ENCODE data around the gene GRIN2A. TPM values are rescaled to one million over a fixed set of nuclear protein-coding genes. Genes with fewer than 3 reads are reported as not detected.
A peak's percentile ranks its signal among the peaks of the same experiment; 100 is the strongest.

Gene GRIN2A
- total RNA-seq, 1 experiment from 2014 or later: 4.8 TPM

DNA sequence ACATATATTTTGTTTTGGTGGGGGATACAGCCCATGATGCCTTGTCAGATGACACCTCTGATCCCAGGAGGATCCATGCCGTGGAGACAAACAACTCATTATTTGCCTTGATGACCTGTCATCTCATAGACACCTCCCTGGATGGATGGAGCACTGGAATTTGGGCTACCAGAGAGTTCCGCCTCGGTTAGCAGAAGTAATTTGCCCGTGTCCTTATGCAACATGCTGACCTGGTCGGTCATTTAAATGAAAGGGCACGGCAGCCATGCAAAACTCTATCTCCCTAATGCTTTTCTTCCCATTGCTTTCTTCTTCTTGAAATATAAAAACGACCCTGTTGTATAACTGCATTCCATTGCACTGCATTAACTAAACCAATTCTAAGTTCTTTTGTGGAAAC is 145.3 kb downstream of the GRIN2A start:
- DNase-seq (ENCODE audit: low read depth): no peak

GRCh38 chr16:10033556-10033955 is 148.7 kb downstream of the GRIN2A start:
- no peak for DNase-seq (ENCODE audit: low read depth)

DNA sequence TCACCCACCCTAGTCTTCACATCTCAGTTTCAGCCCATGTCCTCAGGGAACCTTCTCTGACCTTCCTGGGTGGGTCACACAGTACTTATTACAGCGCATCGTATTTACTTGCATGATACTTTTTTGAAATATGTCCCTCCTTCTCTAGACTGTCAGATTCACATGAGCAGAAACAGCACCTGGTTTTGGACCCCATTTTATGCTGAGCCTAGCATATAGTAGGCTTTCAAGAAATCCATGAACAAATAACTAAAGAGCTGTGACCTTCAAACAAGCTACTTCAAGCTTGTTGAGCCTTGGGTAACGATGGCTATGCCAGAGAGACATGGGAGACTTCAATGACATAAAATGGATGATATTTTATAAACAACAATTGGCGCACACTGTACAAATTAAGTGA is 150.3 kb downstream of the GRIN2A start:
- no peak for DNase-seq (ENCODE audit: low read depth)

GRCh38 chr16:10031473-10031872 is 150.8 kb downstream of the GRIN2A start:
- no peak for DNase-seq (ENCODE audit: low read depth)

DNA sequence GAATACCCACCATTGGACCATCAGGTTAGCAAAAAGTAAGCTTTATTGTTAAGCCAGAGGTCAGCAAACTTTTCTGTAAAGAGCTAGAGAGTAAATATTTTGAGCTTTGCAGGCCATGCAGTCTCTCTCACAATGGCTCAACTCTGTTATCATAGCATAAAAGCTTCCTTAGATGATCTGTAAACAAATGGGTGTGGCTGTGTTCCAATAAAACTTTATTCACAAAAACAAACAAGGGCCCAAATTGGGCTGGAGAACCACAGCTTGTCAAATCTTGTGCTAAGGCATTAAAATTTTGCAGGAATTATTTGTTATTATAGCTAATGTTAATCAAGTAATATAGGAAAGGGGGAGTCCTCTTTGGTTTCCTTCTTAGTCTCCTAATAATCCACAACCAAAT is 153.6 kb downstream of the GRIN2A start:
- DNase-seq (ENCODE audit: low read depth): no peak

DNA sequence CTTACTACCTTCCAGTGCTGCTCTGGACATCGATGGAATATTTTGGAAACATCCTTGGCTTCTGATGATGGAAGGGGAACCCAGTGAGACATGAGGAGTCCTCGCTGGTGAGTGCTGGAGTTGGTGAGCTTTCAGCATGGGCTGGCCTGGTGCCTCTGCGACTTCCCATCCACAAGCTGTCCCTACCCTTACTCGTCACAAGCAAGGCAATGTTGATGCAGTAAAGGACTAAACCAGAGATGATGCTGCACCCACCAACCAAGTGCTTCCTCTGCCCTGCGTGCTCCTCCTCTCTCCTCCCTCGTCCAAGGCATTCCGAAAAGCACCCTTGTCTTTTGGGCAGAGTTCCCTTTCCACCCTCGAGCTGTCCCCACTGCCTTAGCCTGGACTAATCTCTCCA is 154.7 kb downstream of the GRIN2A start:
- no peak for DNase-seq (ENCODE audit: low read depth)

GRCh38 chr16:10026593-10026992 is 155.6 kb downstream of the GRIN2A start:
- no peak for DNase-seq (ENCODE audit: low read depth)

DNA sequence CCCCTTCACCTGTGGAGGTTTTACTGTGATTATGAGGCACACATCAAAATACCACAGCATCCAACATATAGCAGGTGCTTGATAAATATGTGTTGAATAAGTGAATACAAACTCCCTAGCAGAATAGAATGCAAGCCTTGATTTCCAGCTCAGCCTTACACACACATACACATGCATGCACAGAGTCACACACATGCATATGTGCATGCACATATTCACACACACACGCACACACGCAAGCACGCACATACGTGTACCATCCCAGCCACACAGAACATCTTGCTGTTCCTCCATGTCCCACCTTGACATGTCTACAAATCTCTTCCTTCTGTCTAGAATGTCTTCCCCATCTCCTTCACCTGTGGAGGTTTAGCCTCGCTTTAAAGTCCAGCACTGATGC is 160.1 kb downstream of the GRIN2A start:
- no peak for DNase-seq (ENCODE audit: low read depth)

DNA sequence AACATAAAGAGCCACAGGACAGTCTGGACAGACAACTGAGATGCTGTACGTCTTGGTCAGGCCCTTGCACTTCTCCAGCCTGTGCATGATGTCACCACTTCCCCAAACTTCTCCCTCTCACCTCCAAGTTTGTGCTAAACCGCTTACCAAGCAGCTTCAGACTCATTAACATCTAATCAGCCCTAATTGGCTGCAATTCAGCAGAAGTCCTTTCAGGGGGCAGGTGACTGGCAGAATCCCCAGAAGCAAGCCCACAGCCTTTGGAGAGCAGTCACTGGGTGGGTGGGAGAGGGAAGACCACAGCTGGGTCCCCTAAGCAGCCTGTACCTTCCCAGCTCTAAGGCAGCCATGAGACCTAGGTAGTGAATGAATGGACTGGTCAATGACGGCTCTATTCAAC is 161.4 kb downstream of the GRIN2A start:
- DNase-seq (ENCODE audit: low read depth): no peak

DNA sequence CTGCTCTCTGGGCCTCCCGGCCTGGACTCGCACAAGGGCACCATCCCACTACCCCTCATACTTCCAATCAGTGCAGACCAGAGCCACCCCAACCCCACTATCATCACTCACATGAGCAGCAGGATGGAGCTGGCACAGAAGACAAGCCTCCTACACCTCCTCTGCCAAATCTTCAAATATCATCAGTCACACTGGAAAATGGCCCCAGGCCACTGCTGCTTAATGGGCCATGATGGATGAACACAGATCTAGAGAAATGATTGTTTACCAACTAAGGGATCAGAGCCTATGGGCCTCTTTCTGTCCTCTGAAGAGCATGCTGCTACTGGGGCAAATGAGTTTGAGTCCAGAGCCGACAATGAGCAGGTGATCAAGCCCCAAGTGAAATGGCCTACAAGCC is 165.5 kb downstream of the GRIN2A start:
- DNase-seq (ENCODE audit: low read depth): no peak

- no peak for DNase-seq (ENCODE audit: low read depth)
Measured at GRCh38 chr16:10015397-10015796, 166.8 kb downstream of the GRIN2A start.

DNA sequence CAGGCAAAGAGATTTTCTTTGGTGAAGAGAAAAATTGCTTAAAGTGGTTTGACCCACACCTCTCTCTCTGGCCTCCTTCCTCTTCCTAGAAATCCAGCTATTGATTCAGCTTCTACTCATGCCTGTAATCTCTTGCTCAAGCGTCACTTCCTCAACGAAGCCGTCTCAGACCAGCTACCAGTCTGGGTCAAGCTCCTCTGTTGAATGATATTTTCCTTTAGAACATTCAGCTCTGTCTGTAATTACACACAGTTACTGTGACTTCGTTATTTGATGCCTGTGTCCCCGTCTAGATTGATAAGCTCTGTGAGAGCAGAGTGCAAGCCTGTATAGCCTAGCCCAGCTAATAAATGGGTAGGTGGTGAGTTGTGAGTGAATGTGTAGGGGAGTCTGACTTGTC is 168.5 kb downstream of the GRIN2A start:
- no peak for DNase-seq (ENCODE audit: low read depth)

DNA sequence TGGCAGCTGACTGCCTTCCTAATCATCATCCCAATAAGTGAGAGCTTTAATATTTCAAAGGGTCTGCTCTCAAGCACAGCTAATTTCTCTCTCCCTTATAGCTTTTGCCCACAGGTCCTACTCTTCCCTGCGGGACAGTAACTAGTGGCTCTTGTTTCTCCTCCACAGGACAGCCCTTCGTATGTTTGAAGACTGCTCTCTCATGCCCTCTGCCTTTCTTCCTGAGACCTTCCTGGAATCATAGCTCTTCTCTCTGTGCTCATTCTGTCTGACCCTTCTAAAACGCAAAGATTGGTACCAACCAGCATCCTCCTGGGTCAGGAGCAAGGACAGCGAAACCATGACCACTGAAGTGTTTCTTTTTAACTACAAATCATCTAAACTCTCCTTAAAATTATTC is 168.9 kb downstream of the GRIN2A start:
- no peak for DNase-seq (ENCODE audit: low read depth)

GRCh38 chr16:10009684-10010083 is 172.5 kb downstream of the GRIN2A start:
- no peak for DNase-seq (ENCODE audit: low read depth)

- peak; percentile 56 for DNase-seq (ENCODE audit: low read depth)
Measured at GRCh38 chr16:10003486-10003885, 178.7 kb downstream of the GRIN2A start.

- no peak for DNase-seq (ENCODE audit: low read depth)
Measured at GRCh38 chr16:10001258-10001775, 180.9 kb downstream of the GRIN2A start.

DNA sequence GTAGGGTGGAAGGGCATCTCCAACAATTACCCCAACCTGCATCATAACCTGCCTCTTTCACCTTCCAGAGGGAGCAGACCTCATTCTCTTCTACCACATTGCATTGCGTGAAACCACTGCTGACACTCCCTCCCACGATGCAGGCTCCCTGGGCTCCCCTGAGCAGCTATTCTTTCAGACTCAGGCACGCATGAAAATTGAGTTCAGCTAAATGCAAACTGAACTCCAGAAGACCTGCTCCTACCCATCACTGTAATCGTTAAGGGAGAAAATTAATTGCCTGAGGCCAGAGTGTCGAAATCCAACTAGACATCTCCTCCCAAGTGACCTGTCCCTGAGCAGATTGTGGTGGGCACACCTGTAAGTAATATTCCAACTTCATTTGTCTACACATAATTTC is 186.0 kb downstream of the GRIN2A start:
- no peak for DNase-seq (ENCODE audit: low read depth)

DNA sequence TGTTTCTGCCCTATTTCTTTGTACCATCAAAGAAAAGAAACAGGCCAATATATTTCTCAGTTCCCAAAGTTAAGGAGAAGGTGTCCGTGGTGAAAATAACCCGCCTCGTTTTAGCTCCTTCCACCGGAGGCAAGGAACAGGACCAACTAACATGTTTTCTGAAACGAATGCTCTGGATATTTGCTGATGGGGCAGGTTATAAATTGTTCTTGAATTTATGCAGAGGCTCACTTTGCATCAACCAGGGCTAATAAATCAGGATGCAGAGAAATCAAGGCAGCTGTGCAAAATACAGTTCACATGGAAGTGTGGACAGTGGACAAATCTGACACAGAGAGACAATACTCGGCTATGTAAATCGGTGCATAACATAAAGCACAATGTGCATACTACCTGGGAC is 189.8 kb downstream of the GRIN2A start:
- DNase-seq (ENCODE audit: low read depth): no peak

GRCh38 chr16:9980981-9981380 is 201.2 kb downstream of the GRIN2A start:
- DNase-seq (ENCODE audit: low read depth): no peak

DNA sequence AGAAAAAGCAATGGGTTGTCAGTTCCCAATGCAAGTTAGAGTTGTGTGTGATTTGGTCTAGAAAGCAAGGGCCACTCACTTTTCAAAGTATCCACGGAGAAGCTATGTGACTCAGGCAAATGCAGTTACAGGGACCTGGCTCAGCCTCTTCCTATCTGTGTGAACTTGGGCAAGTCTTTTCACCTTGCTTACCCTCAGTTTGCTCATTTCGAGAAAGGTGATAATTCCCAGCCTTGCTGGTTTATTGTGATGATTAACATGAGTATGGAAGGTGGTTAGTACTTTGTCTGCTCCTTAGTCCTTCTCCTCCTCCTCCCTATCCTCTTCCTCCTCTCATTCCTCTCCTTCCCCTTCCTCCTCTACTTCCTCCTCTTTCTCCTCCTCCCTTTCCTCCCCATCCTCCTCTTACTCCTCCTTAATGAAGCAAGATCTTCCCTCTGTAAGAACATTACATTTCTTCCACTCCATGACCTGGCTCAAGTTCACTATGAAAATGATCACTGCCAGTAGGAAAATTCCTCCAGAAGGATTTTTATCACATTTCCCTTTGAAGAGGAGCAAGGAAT is 204.0 kb downstream of the GRIN2A start:
- no peak for DNase-seq (ENCODE audit: low read depth)

- DNase-seq (ENCODE audit: low read depth): no peak
Measured at GRCh38 chr16:9977333-9977897, 204.8 kb downstream of the GRIN2A start.

DNA sequence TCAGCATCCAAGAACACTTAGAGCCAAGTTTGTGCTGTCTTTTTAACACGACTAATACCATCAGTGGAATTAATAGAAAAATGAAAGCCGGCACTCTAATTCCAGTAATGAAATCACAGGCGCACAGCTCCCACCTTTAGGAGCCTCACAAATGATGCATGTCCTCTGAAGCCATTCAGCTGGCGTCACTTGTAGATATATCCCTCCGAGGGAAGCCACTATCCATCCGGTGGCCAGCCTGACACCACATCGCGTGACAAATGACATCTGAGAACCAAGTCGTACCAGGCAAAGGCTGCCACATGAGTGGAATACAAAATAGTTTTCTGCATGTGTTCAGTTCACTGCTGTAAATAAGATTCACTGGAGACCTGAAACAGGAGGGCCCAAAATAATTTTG is 205.6 kb downstream of the GRIN2A start:
- no peak for DNase-seq (ENCODE audit: low read depth)

- DNase-seq (ENCODE audit: low read depth): no peak
Measured at GRCh38 chr16:9971907-9972306, 210.3 kb downstream of the GRIN2A start.

- DNase-seq (ENCODE audit: low read depth): no peak
Measured at GRCh38 chr16:9970796-9971195, 211.4 kb downstream of the GRIN2A start.

All from Daoy (cell line).